Activated naive CD4-positive, alpha-beta T cell treated with anti-CD3 and anti-CD28 coated beads, Interleukin-2, amount 10 ng/mL, durations not matched to agents 7 days and 5 days (primary cell): Measurements from ENCODE around the gene CACNA2D2.

ENCODE experiments used
- CTCF ChIA-PET: fragments of 350-600 bp; sonication (Branson Sonifier 250); formaldehyde crosslinking; loops from one replicate; lab custom pipeline; 2021; ENCODE audit warnings: antibody characterized with exemption; lab: Charles Lee
- DNase-seq: peaks from one replicate; pipeline ENCODE4 v3.0.0-alpha.2; 2020
- H3K27ac Mint-ChIP-seq: one replicate; pipeline ENCODE4 v1.8.0; 2021; ENCODE audit warnings: mild to moderate bottlenecking, moderate library complexity, mixed read lengths
- H3K27me3 Mint-ChIP-seq: one replicate; pipeline ENCODE4 v1.8.0; 2021; ENCODE audit warnings: mild to moderate bottlenecking, mixed read lengths
- H3K36me3 Mint-ChIP-seq: one replicate; pipeline ENCODE4 v1.8.0; 2021; ENCODE audit warnings: mixed read lengths
- H3K4me1 Mint-ChIP-seq: one replicate; pipeline ENCODE4 v1.8.0; 2021; ENCODE audit warnings: mixed read lengths
- H3K4me3 Mint-ChIP-seq: one replicate; pipeline ENCODE4 v1.8.0; 2021; ENCODE audit warnings: mild to moderate bottlenecking, moderate library complexity, mixed read lengths
- H3K9me3 Mint-ChIP-seq: one replicate; pipeline ENCODE4 v1.8.0; 2021; ENCODE audit warnings: mixed read lengths

CACNA2D2 gene

DNA sequence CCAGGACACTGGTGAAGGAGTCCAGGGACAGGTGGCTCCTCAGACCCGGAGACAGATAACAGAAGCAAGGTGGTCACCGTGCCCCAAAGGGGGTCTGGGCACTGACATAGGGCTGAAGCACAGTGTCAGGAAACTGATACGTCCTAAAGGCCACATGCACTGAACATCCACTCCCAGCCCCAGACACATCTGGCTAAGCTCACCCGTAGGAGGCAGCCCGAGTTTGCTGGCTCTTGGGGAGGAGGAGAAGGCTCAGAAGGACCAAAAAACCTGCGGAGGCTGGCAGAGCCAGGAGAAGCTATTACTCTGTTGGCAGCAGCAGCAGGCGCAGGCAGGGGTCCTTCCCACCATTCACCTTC, 1.2 kb downstream of the CACNA2D2 start:
- H3K27ac Mint-ChIP-seq: no peak overlapping the region
- no peak for DNase-seq
- CTCF ChIA-PET: interaction anchor here (1.9 kb wide), 1 partner anchor 65 kb away, joined by 5 read pairs; no protein-coding TSS in a partner anchor
- peak overlapping the region; percentile 55 for H3K4me3 Mint-ChIP-seq
- H3K27me3 Mint-ChIP-seq: peaks cover 94% of the 10 kb centered on the region
- no peaks in the 10 kb centered on the region for H3K4me1 Mint-ChIP-seq
- H3K9me3 Mint-ChIP-seq: no peaks in the 10 kb centered on the region
- no peaks in the 10 kb centered on the region for H3K36me3 Mint-ChIP-seq

DNA sequence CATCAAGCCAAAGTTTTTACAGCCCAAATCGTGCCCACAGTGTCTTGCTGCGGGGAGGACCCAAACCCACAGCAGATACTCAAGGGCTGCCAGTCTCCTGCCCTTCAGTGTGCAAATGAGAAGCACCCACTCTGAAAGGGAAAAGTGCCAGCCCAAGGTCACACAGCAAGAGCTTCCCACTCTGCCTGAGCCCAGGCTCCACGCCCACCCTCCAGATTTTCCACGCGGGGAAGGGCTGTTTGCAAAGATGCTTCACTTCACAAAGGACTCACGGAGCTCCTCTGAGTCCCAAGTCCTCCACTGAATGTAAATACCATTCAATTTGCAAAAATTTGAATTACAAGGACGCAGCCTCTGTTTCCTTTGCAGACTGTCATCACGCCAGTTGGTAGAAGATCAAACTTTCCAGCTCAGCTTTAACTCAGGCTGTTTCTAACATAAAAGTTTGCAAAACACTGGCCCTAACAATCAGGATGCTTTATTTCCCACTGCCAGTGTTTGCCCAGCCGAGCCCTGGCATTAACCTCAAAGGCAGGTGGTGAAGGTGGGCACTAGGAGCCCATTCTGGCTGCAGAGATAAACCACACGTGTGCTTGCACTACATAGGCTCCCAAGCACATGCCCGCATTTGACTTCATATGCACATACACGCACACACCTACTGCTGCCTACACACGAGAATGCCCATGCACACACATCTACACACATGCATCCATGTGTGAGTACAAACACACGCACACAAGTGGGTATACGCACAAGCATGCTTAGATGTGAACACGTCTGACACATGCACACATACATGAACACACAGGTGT, 7.6 kb downstream of the CACNA2D2 start:
- no peak for DNase-seq
- CTCF ChIA-PET: no interaction called here
- Mint-ChIP-seq H3K36me3 (no peaks in the 10 kb centered on the region), H3K4me1 (peaks cover 8% of the 10 kb centered on the region), H3K27ac (no peak overlapping the region), H3K9me3 (no peaks in the 10 kb centered on the region), H3K27me3 (peaks cover 40% of the 10 kb centered on the region), H3K4me3 (no peak overlapping the region)

DNA sequence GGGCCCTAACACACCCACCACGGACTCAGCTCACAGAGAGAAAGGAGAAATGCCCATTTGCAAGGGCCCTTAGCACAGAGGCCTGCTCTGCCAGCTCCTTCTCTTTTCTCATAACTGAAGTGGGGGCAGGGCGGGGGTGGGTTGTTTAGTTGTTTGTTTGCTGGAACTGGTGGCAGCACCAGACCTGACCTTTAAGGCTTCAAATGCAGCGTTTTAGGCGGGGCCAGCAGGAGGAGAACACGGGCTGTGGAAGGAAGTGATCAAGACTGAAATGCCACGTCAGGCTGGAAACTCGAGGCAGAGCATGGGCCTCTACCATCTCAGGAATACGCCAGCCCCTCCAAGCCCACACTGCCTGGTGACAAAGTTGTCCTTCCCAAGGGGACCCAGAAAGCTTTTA, 9.3 kb downstream of the CACNA2D2 start:
- Mint-ChIP-seq H3K4me1 (peaks cover 8% of the 10 kb centered on the region), H3K4me3 (no peak overlapping the region), H3K9me3 (no peaks in the 10 kb centered on the region), H3K27me3 (peaks cover 23% of the 10 kb centered on the region), H3K27ac (no peak overlapping the region), H3K36me3 (no peaks in the 10 kb centered on the region)
- no peak for DNase-seq
- CTCF ChIA-PET: no interaction called here

DNA sequence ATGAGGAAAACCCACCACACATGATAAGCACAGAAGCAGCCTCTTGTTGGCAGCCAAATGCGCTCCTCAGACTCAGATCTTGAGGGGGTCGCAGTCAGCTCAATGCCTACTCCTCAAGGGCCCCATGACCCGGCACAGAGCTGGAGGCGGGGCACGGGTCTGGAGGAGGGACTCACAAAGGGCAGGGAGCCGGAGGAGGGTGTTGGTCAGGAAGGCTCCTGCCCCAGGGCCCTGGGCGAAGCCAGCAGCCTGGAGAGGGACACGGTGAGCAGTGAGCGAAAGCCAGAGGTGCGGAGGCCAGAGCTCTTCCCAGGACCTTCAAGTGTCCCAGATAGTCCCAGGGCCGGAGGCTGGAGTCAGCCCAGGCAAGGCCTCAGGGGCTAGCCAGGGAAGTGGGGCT, 9.8 kb downstream of the CACNA2D2 start:
- CTCF ChIA-PET: no interaction called here
- H3K9me3 Mint-ChIP-seq: no peaks in the 10 kb centered on the region
- no peaks in the 10 kb centered on the region for H3K36me3 Mint-ChIP-seq
- peaks cover 8% of the 10 kb centered on the region for H3K4me1 Mint-ChIP-seq
- no peak overlapping the region for H3K4me3 Mint-ChIP-seq
- peaks cover 18% of the 10 kb centered on the region for H3K27me3 Mint-ChIP-seq
- no peak overlapping the region for H3K27ac Mint-ChIP-seq
- DNase-seq: no peak

DNA sequence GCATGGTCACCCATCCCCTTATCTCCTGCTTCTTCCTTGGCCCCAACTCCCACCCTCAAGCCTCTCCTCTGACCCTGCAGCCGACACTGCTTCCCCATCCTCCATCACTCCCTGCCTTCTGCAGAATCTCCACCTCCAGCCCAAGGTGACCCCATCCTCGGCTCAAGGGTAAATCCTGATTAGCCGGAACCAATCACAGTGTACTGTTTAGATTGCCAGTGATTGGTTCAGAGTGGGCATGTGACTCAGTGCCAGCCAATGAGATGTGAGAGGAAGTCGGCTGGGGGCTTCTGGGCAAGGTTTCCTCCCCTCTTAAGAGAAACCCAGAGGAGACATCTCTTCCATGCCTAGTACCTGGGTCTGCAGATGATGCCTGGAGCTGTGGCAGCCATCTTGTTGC, 10.3 kb downstream of the CACNA2D2 start:
- no peaks in the 10 kb centered on the region for H3K36me3 Mint-ChIP-seq
- no peak overlapping the region for H3K27ac Mint-ChIP-seq
- no peak overlapping the region for H3K4me3 Mint-ChIP-seq
- DNase-seq: no peak
- peaks cover 13% of the 10 kb centered on the region for H3K27me3 Mint-ChIP-seq
- H3K9me3 Mint-ChIP-seq: no peaks in the 10 kb centered on the region
- H3K4me1 Mint-ChIP-seq: peaks cover 8% of the 10 kb centered on the region
- CTCF ChIA-PET: no interaction called here

DNA sequence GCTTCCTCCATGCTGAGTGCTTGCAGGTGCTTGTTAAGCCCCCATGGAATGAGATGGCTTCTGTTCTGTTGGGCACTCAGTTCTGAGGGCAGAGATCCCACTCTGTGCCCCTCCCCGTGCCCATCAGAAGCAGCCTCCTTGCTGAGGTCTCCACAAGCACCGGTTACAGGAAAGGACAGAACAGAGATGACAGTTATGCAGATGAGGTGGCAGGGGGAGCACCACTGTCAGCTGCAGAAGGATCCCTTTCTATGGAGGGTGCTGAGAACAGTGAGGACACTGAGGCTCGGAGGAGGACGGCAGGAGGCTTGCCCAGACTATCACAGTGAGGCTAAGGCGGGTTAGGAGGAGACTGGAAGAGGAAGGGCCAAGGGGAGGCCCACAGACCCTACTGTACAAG, 12.4 kb downstream of the CACNA2D2 start:
- Mint-ChIP-seq H3K36me3 (no peaks in the 10 kb centered on the region), H3K27ac (no peak overlapping the region), H3K4me3 (no peak overlapping the region), H3K9me3 (no peaks in the 10 kb centered on the region), H3K27me3 (no peaks in the 10 kb centered on the region), H3K4me1 (peaks cover 8% of the 10 kb centered on the region)
- DNase-seq: no peak
- CTCF ChIA-PET: no interaction called here

DNA sequence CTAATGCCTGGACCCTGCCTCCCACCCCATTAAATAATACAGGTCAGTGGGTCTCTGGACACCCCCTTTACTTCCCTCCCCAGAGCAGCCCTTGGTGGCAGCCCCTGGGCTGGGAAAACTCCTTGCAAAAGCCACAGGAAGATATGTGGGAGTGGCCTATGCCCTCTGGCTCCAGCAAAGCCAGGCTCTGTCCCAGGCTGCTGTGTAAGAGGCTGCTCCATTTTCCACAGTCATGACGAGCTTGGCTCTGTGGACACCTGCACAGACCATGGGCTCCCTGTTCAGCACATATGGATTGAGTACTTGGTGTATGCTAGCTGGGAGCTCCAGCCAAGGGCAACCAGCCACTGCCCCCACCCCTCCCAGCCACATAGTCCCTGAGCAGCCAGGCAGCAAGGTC, 13.0 kb downstream of the CACNA2D2 start:
- H3K36me3 Mint-ChIP-seq: no peaks in the 10 kb centered on the region
- DNase-seq: no peak
- H3K4me1 Mint-ChIP-seq: peaks cover 8% of the 10 kb centered on the region
- H3K4me3 Mint-ChIP-seq: no peak overlapping the region
- no peak overlapping the region for H3K27ac Mint-ChIP-seq
- CTCF ChIA-PET: no interaction called here
- H3K27me3 Mint-ChIP-seq: no peaks in the 10 kb centered on the region
- no peaks in the 10 kb centered on the region for H3K9me3 Mint-ChIP-seq

DNA sequence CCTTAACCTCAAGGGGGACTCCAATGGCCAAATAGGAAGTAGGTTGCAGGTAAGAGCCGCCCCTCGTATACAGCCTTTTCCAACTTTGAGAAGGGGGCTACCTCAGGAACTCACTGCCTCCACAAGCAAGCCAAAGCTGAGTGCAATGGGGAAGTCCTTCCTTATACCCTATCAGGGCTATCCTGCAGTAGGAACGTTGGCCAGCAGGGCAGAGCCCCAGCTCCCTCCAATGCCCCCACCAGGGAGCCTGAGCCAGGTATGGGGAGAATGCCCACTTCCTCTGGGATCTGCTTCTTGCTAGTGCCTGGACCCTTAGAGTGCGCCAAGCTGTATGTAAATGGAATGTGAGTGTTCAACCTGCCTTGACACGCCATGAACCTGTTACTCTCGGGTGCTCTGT, 16.3 kb downstream of the CACNA2D2 start:
- CTCF ChIA-PET: interaction anchor here (1.3 to 1.5 kb wide), 2 partner anchors 12 to 13 kb away, joined by 3 to 4 read pairs; no protein-coding TSS in a partner anchor
- Mint-ChIP-seq H3K4me1 (no peaks in the 10 kb centered on the region), H3K27me3 (peaks cover under 1% of the 10 kb centered on the region), H3K4me3 (no peak overlapping the region), H3K9me3 (no peaks in the 10 kb centered on the region), H3K36me3 (no peaks in the 10 kb centered on the region), H3K27ac (no peak overlapping the region)
- no peak for DNase-seq

DNA sequence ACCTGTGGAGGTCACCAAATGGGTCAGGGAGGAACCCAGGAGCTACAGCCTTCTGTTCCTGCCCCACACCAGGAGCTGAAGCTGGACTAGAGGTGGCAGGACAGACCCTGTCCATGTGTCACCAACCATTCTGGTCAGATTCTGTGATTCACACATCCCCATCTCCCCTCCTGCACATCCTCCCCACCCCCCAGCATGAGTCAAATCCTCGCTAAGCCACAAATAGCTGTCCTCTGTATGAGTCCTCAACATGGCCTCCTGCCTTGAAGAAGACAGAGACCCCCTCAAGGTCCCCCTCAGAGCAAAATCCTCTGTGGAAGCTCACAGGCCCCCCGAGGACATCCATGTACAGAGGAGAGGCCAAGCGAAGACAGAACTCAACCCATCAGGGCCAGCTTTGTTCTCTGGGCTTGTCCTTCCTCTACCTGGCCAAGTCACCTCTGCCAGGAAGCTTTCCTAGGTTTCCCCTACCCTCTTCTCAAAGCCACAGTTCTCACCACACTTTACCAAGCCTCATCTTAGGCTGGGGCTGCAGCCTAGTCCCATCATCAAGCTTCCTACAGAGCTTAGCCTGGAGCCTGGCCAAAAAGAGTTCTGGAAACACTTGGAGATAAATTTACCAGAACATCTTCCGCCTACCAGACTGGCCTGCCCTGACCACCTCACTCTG, 17.1 kb downstream of the CACNA2D2 start:
- Mint-ChIP-seq H3K36me3 (no peaks in the 10 kb centered on the region), H3K27me3 (peaks cover 4% of the 10 kb centered on the region), H3K4me3 (no peak overlapping the region), H3K9me3 (no peaks in the 10 kb centered on the region), H3K27ac (no peak overlapping the region), H3K4me1 (no peaks in the 10 kb centered on the region)
- DNase-seq: no peak
- CTCF ChIA-PET: interaction anchor here (1.3 kb wide), 1 partner anchor 12 kb away, joined by 3 read pairs; no protein-coding TSS in a partner anchor

DNA sequence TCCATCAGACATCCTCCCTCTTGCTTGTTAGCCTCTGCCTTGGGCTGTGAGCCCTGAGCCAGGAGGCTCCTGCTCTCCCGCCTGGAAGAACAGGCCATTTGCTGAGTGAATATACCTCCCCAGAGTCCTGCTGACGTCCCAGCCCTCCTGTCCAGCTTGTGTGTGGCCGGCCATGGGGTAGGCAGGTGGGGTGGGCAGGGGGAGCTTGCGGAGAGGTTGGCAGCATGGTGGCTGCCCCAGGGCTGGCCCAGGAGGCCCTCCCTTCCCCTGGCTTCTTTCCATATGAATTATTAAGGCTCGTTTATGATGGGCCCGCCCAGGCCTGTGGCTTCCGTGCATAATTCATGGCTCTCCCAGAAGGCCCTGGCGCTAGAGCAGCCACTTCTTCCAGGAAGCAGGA, 18.7 kb downstream of the CACNA2D2 start:
- peaks cover 4% of the 10 kb centered on the region for H3K27me3 Mint-ChIP-seq
- no peaks in the 10 kb centered on the region for H3K36me3 Mint-ChIP-seq
- no peak overlapping the region for H3K4me3 Mint-ChIP-seq
- DNase-seq: no peak
- CTCF ChIA-PET: no interaction called here
- no peak overlapping the region for H3K27ac Mint-ChIP-seq
- peaks cover 3% of the 10 kb centered on the region for H3K4me1 Mint-ChIP-seq
- no peaks in the 10 kb centered on the region for H3K9me3 Mint-ChIP-seq

DNA sequence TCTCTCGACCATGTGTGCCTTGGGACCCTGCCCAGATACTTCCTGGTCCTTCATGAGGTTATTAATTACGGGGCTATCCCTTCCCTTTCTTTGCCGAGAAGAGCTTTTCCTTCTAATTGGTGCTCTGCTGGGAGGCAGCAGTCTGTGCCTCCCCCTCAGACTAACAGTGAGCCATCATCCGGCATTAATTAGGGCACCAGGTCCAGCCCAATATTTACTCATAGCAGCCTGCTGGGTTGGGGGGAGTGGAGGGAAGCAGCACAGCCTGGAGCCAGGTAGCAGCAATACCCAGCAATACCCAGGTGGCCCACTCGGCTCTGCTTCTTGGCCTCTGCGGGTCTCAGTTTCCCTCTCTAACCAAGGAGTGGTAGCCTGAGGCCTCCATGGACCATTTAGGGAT, 20.1 kb downstream of the CACNA2D2 start:
- H3K27me3 Mint-ChIP-seq: peaks cover 4% of the 10 kb centered on the region
- DNase-seq: no peak
- no peaks in the 10 kb centered on the region for H3K9me3 Mint-ChIP-seq
- no peak overlapping the region for H3K4me3 Mint-ChIP-seq
- CTCF ChIA-PET: no interaction called here
- H3K36me3 Mint-ChIP-seq: no peaks in the 10 kb centered on the region
- H3K4me1 Mint-ChIP-seq: peaks cover 3% of the 10 kb centered on the region
- no peak overlapping the region for H3K27ac Mint-ChIP-seq

DNA sequence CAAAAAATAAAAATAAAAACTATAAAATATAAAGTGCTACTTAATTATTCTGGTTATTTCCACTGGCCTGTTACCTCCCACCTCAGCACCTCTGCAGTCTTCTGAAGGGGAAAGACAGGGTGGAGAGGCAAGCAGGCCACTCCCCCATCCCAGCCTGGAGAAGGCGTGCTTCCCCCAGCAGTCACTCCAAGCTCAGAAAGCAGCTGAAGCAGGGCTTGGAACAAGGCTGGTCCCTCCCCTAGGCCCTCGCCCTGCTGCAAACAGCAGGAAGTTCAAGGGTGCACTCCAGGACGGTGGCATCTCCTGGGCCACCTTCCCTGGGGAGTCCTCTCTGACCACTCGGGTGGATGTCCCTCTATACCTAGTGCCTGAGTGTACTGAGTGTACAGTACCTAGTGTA, 21.4 kb downstream of the CACNA2D2 start:
- H3K4me1 Mint-ChIP-seq: peaks cover 3% of the 10 kb centered on the region
- no peaks in the 10 kb centered on the region for H3K36me3 Mint-ChIP-seq
- no peaks in the 10 kb centered on the region for H3K9me3 Mint-ChIP-seq
- H3K4me3 Mint-ChIP-seq: no peak overlapping the region
- peaks cover 4% of the 10 kb centered on the region for H3K27me3 Mint-ChIP-seq
- no peak overlapping the region for H3K27ac Mint-ChIP-seq
- CTCF ChIA-PET: interaction anchor here (0.5 to 1.5 kb wide), 2 partner anchors 60 to 114 kb away, joined by 3 to 4 read pairs; no protein-coding TSS in a partner anchor
- no peak for DNase-seq

DNA sequence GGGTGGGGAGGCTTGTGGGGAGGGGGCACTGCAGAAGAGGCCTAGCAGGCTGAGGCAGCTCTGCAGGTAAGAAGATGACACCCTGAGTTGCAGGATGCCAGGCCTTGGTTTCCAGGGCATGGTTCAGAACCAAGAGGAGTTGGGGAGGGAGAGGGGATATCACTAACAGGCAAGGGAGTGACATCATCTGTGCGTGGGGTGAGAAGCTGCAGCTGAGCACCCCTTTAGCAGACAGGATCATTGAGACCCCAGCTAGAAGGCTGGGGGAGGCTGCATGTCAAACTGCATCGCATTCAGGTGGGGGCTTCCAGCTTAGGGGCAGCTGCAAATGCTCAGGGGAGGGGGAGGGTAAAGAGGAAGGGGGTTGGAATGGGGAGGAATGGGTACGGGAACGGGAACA, 23.0 kb downstream of the CACNA2D2 start:
- H3K36me3 Mint-ChIP-seq: no peaks in the 10 kb centered on the region
- H3K4me1 Mint-ChIP-seq: peaks cover 3% of the 10 kb centered on the region
- no peak overlapping the region for H3K27ac Mint-ChIP-seq
- CTCF ChIA-PET: no interaction called here
- no peaks in the 10 kb centered on the region for H3K9me3 Mint-ChIP-seq
- no peak overlapping the region for H3K4me3 Mint-ChIP-seq
- H3K27me3 Mint-ChIP-seq: peaks cover 4% of the 10 kb centered on the region
- DNase-seq: no peak

DNA sequence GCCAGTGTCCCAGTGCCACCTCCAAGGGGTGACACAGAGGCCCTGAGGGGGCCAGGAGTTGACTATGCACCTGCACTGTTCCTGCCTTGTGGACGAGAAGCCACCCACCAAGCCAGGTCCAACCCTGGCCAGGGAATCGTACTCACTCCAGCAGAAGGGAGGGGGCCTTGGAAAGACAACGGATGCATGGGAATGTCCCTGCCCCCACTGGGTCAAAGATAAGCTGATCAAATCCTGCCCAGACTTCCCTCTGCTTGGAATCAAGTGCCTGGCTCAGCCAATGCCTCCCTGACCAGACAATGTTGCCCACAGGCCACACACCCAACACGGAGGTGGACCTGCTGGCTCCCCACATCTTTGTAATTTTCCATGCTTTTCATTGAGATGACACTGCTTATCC, 23.9 kb downstream of the CACNA2D2 start:
- Mint-ChIP-seq H3K36me3 (no peaks in the 10 kb centered on the region), H3K27ac (no peak overlapping the region), H3K4me3 (no peak overlapping the region), H3K4me1 (peaks cover 3% of the 10 kb centered on the region), H3K9me3 (no peaks in the 10 kb centered on the region), H3K27me3 (peaks cover 8% of the 10 kb centered on the region)
- no peak for DNase-seq
- CTCF ChIA-PET: no interaction called here
